Mesendoderm (in vitro differentiated cells): Measurements from ENCODE around the gene MGMT.

Source experiments
- DNase-seq: peaks from one replicate; pipeline ENCODE4 v3.0.0; 2013
- H2AK5ac ChIP-seq: 2 replicates; pipeline ENCODE4 v1.6.1; 2013; ENCODE audit warnings: low read length, inconsistent platforms
- H2BK120ac ChIP-seq: 2 replicates; pipeline ENCODE4 v1.6.1; 2013; ENCODE audit warnings: low read depth, mild to moderate bottlenecking, low read length, moderate library complexity, mixed read lengths
- H2BK15ac ChIP-seq: replicated peaks from 2 replicates; pipeline ENCODE4 v1.6.1; 2013; ENCODE audit warnings: low read depth, mild to moderate bottlenecking, moderate library complexity
- H2BK5ac ChIP-seq: 2 replicates; pipeline ENCODE4 v1.6.1; 2013; ENCODE audit warnings: low read length, inconsistent platforms
- H3K18ac ChIP-seq: 2 replicates; pipeline ENCODE4 v1.6.1; 2013; ENCODE audit warnings: mild to moderate bottlenecking, low read length, mixed read lengths
- H3K23ac ChIP-seq: one replicate; pipeline ENCODE4 v1.6.1; 2013; ENCODE audit warnings: low read length
- H3K27ac ChIP-seq: 2 replicates; pipeline ENCODE4 v1.5.1; 2013; ENCODE audit warnings: low read depth, mild to moderate bottlenecking, inconsistent platforms, low read length, moderate library complexity
- H3K27me3 ChIP-seq: 2 replicates; pipeline ENCODE4 v1.6.1; 2013; ENCODE audit warnings: low read length, control low read depth, mild to moderate bottlenecking, inconsistent platforms; ENCODE audit not compliant: insufficient read depth, poor library complexity
- H3K36me3 ChIP-seq: 2 replicates; pipeline ENCODE4 v1.6.1; 2013; ENCODE audit warnings: low read length, inconsistent platforms; ENCODE audit not compliant: control insufficient read depth, insufficient read depth
- H3K4ac ChIP-seq: one replicate; pipeline ENCODE4 v1.6.1; 2013; ENCODE audit warnings: low read depth, mild to moderate bottlenecking, low read length, moderate library complexity
- H3K4me1 ChIP-seq: 2 replicates; pipeline ENCODE4 v1.6.1; 2013; ENCODE audit warnings: low read depth, low read length, inconsistent platforms; ENCODE audit not compliant: control insufficient read depth
- H3K4me2 ChIP-seq: 2 replicates; pipeline ENCODE4 v1.6.1; 2013; ENCODE audit warnings: low read length
- H3K4me3 ChIP-seq: 2 replicates; pipeline ENCODE4 v1.5.1; 2013; ENCODE audit warnings: mild to moderate bottlenecking, low read length
- H3K56ac ChIP-seq: one replicate; pipeline ENCODE4 v1.6.1; 2013; ENCODE audit warnings: low read length
- H3K79me1 ChIP-seq: 2 replicates; pipeline ENCODE4 v1.6.1; 2013; ENCODE audit warnings: low read length, inconsistent platforms
- H3K79me2 ChIP-seq: 2 replicates; pipeline ENCODE4 v1.6.1; 2013; ENCODE audit warnings: mild to moderate bottlenecking, low read length; ENCODE audit not compliant: control insufficient read depth, insufficient read depth
- H3K9ac ChIP-seq: 2 replicates; pipeline ENCODE4 v1.6.1; 2013; ENCODE audit warnings: low read length, inconsistent platforms
- H4K5ac ChIP-seq: one replicate; pipeline ENCODE4 v1.6.1; 2013; ENCODE audit warnings: low read length
- H4K8ac ChIP-seq: one replicate; pipeline ENCODE4 v1.6.1; 2013; ENCODE audit warnings: low read depth, mild to moderate bottlenecking, control low read depth, low read length, moderate library complexity
- whole genome bisulfite sequencing: extraction: QIAGEN DNeasy Blood & Tissue Kit; methylation state at CpG from one replicate; pipeline ENCODE4 v1.1.7; 2013; ENCODE audit warnings: low lambda C conversion rate, missing lambda C conversion rate; ENCODE audit not compliant: insufficient coverage; ENCODE audit errors: extremely low coverage; 5-methylcytosine and 5-hydroxymethylcytosine counted together

MGMT gene

GRCh38 chr10:129792141-129792540, 325.1 kb downstream of the MGMT start:
- Histone ChIP-seq H2BK120ac (no peak overlapping the region), H2AK5ac (no peak overlapping the region), H3K79me1 (no peaks in the 10 kb centered on the region), H4K8ac (no peak overlapping the region), H3K27me3 (no peaks in the 10 kb centered on the region), H3K79me2 (no peaks in the 10 kb centered on the region), H3K4me2 (no peak overlapping the region), H3K23ac (no peak overlapping the region), H3K18ac (no peak overlapping the region), H3K4me3 (no peak overlapping the region), H4K5ac (no peak overlapping the region), H3K4ac (no peak overlapping the region), H3K27ac (no peak overlapping the region), H2BK15ac (no peak overlapping the region), H3K9ac (no peak overlapping the region), H3K4me1 (no peaks in the 10 kb centered on the region), H2BK5ac (no peak overlapping the region), H3K36me3 (no peaks in the 10 kb centered on the region), H3K56ac (no peak overlapping the region)
- DNase-seq = no peak
- no CpG with 5 or more reads among the region's 7 CpGs for WGBS

DNA sequence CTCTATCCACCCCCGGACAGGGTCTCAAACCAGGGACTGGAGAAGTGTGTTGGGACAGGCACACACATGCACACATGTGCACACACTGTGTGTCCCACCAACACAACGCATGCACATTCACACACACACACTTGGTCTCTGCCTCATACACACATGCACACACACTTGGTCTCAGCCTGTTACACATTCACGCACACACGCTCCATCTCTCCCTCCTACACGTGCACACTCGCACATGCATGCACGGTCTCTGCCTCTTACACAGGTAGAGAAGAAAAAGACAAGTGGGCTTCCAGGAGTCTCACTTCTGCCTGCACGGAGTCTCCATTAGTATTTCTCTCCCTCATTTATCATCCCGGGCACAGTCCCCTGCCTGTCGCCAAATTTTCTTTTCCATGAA, 325.8 kb downstream of the MGMT start:
- Histone ChIP-seq H3K4me3 (no peak overlapping the region), H2BK15ac (no peak overlapping the region), H4K8ac (no peak overlapping the region), H3K27ac (no peak overlapping the region), H3K4ac (no peak overlapping the region), H3K4me1 (no peaks in the 10 kb centered on the region), H2BK120ac (no peak overlapping the region), H3K23ac (no peak overlapping the region), H3K9ac (no peak overlapping the region), H2AK5ac (no peak overlapping the region), H3K36me3 (no peaks in the 10 kb centered on the region), H2BK5ac (no peak overlapping the region), H3K27me3 (no peaks in the 10 kb centered on the region), H3K4me2 (no peak overlapping the region), H3K56ac (peak overlapping the region; percentile 25), H4K5ac (no peak overlapping the region), H3K79me1 (no peaks in the 10 kb centered on the region), H3K79me2 (no peaks in the 10 kb centered on the region), H3K18ac (no peak overlapping the region)
- WGBS = no CpG with 5 or more reads among the region's 10 CpGs
- no peak for DNase-seq

DNA sequence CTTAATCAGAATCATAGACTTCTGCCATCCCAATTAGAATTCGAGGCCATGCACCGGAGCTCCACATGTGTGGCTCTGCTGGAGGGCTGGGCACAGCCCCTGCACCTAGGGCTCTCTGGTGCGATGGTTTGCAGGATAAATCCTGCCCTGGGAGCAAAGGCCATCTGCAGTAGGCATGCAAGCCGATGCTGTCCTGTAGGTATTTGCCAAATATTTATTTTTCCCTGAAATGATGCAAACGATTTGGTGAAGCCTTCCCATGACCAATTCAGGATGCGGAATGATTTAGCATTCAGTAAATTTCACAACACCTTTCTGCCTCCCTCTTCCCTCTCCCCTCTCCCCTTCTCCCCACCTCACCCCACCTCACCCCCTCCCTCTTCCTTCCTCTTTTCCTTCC, 326.4 kb downstream of the MGMT start:
- Histone ChIP-seq H3K9ac (no peak overlapping the region), H3K18ac (no peak overlapping the region), H2BK5ac (no peak overlapping the region), H4K8ac (no peak overlapping the region), H3K56ac (no peak overlapping the region), H3K4me2 (no peak overlapping the region), H3K36me3 (no peaks in the 10 kb centered on the region), H3K23ac (no peak overlapping the region), H4K5ac (no peak overlapping the region), H3K4me1 (no peaks in the 10 kb centered on the region), H2AK5ac (no peak overlapping the region), H2BK15ac (no peak overlapping the region), H3K27me3 (no peaks in the 10 kb centered on the region), H2BK120ac (no peak overlapping the region), H3K4me3 (no peak overlapping the region), H3K79me2 (no peaks in the 10 kb centered on the region), H3K27ac (no peak overlapping the region), H3K79me1 (no peaks in the 10 kb centered on the region), H3K4ac (no peak overlapping the region)
- WGBS = no CpG with 5 or more reads among the region's 6 CpGs
- no peak for DNase-seq

GRCh38 chr10:129793996-129794395, 327.0 kb downstream of the MGMT start:
- no peak overlapping the region for H2BK15ac ChIP-seq
- no peak overlapping the region for H3K9ac ChIP-seq
- H3K79me2 ChIP-seq = no peaks in the 10 kb centered on the region
- no peak overlapping the region for H2BK5ac ChIP-seq
- H2BK120ac ChIP-seq = no peak overlapping the region
- H3K36me3 ChIP-seq = no peaks in the 10 kb centered on the region
- H3K79me1 ChIP-seq = no peaks in the 10 kb centered on the region
- H3K4me1 ChIP-seq = no peaks in the 10 kb centered on the region
- H3K4me2 ChIP-seq = no peak overlapping the region
- H3K56ac ChIP-seq = no peak overlapping the region
- no peak overlapping the region for H3K27ac ChIP-seq
- H4K8ac ChIP-seq = no peak overlapping the region
- H4K5ac ChIP-seq = no peak overlapping the region
- WGBS = no CpG with 5 or more reads among the region's 22 CpGs
- DNase-seq = no peak
- H3K23ac ChIP-seq = no peak overlapping the region
- H3K18ac ChIP-seq = no peak overlapping the region
- H3K4me3 ChIP-seq = no peak overlapping the region
- H3K4ac ChIP-seq = no peak overlapping the region
- H3K27me3 ChIP-seq = no peaks in the 10 kb centered on the region
- H2AK5ac ChIP-seq = no peak overlapping the region

GRCh38 chr10:129796710-129797420, 329.8 kb downstream of the MGMT start:
- H3K4me1 ChIP-seq = no peaks in the 10 kb centered on the region
- H2BK120ac ChIP-seq = no peak overlapping the region
- H3K56ac ChIP-seq = no peak overlapping the region
- H2BK15ac ChIP-seq = no peak overlapping the region
- H3K9ac ChIP-seq = no peak overlapping the region
- H4K8ac ChIP-seq = no peak overlapping the region
- H3K27ac ChIP-seq = no peak overlapping the region
- H3K4me2 ChIP-seq = no peak overlapping the region
- H2AK5ac ChIP-seq = no peak overlapping the region
- H3K27me3 ChIP-seq = no peaks in the 10 kb centered on the region
- H3K18ac ChIP-seq = no peak overlapping the region
- WGBS = no CpG with 5 or more reads among the region's 14 CpGs
- no peak overlapping the region for H3K23ac ChIP-seq
- no peak overlapping the region for H3K4ac ChIP-seq
- no peak overlapping the region for H4K5ac ChIP-seq
- no peak for DNase-seq
- no peaks in the 10 kb centered on the region for H3K79me2 ChIP-seq
- no peaks in the 10 kb centered on the region for H3K79me1 ChIP-seq
- H3K36me3 ChIP-seq = no peaks in the 10 kb centered on the region
- no peak overlapping the region for H2BK5ac ChIP-seq
- no peak overlapping the region for H3K4me3 ChIP-seq

DNA sequence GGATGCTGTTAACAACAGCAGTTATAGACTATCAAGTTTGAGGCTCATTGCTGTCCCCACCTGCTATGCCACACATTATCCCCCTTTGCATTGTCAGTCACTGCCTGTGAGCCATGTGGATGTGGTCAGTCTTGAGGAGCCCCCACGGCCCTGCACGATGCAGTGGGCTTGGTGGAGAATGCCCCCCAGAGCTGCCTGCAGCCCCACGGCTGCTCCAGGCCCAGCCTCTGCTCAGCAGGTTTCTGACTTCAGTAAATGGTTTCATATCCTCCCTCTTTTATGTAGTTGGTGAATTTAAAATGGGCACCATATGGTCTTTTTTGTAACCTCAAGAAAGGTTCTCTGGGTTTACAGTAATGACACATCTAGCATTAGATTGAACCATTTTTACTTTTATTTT, 332.9 kb downstream of the MGMT start:
- H3K27me3 ChIP-seq = no peaks in the 10 kb centered on the region
- no peak overlapping the region for H2BK120ac ChIP-seq
- H3K79me2 ChIP-seq = no peaks in the 10 kb centered on the region
- H3K4me2 ChIP-seq = no peak overlapping the region
- H3K9ac ChIP-seq = no peak overlapping the region
- H3K36me3 ChIP-seq = no peaks in the 10 kb centered on the region
- H2BK5ac ChIP-seq = no peak overlapping the region
- H3K23ac ChIP-seq = no peak overlapping the region
- WGBS = no CpG with 5 or more reads among the region's 3 CpGs
- no peak overlapping the region for H3K56ac ChIP-seq
- no peak overlapping the region for H3K27ac ChIP-seq
- DNase-seq = no peak
- no peak overlapping the region for H3K18ac ChIP-seq
- H3K79me1 ChIP-seq = no peaks in the 10 kb centered on the region
- no peak overlapping the region for H2AK5ac ChIP-seq
- no peak overlapping the region for H2BK15ac ChIP-seq
- no peak overlapping the region for H3K4me3 ChIP-seq
- H4K5ac ChIP-seq = no peak overlapping the region
- H4K8ac ChIP-seq = no peak overlapping the region
- H3K4ac ChIP-seq = no peak overlapping the region
- no peaks in the 10 kb centered on the region for H3K4me1 ChIP-seq
